HG02798 (cell line): ENCODE data around the gene ME3.
A peak's percentile ranks its signal among the peaks of the same experiment; 100 is the strongest.
"Not testable (repeated sequence)": the region's sequence is repeated elsewhere in the genome, so short reads cannot be mapped to it uniquely, and the experiment has no call there.

Experiments used
- ATAC-seq: cut with Tn5 transposase; IDR thresholded peaks from one replicate; pipeline ENCODE4 v1.9.1; 2021; ENCODE audit warnings: mild to moderate bottlenecking; ENCODE audit not compliant: unreplicated experiment, poor library complexity

Gene ME3

GRCh38 chr11:86524620-86525352 lies 147.6 kb downstream of the ME3 start:
- ATAC-seq, result no peak

- no peak for ATAC-seq
These were observed 148.4 kb downstream of the ME3 start for GRCh38 chr11:86523738-86524619.

DNA sequence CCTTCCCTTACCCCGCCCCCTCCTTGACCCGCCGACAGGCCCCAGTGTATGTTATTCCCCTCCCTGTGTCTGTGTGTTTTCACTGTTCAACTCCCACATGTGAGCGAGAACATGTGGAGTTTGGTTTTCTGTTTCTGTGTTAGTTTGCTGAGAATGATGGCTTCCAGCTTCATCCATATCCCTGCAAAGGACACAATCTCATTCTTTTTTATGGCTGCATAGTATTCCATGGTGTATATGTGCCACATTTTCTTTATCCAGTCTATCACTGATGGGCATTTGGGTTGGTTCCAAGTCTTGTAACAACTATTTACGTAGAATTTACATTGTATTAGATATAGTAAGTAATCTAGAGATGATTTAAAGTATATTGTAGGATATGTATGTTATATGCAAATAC lies 149.9 kb downstream of the ME3 start:
- not testable (repeated sequence) for ATAC-seq

GRCh38 chr11:86519064-86519911 lies 153.1 kb downstream of the ME3 start:
- ATAC-seq, result no peak

GRCh38 chr11:86518211-86518610 lies 154.2 kb downstream of the ME3 start:
- no peak for ATAC-seq

GRCh38 chr11:86517557-86517956 lies 154.9 kb downstream of the ME3 start:
- no peak for ATAC-seq

- no peak for ATAC-seq
These were observed 156.9 kb downstream of the ME3 start for GRCh38 chr11:86515297-86516094.

DNA sequence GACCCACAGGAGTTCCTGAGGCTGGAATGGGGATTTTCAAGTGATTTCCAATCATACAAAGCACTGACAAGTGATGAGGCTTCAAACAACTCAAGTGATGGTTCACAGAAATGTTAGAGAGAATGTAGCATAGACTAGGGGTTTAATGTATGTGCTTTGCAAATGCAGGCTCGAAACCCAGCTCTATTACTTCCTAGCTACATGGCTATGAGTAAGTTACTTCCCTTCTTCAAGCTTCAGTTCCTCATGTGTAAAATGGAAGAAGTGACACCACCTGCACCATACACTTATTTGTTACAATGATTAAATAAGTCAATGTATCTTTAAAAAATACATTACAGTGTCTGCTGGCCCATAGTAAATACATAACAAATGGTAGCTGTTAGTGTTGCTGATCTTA lies 158.0 kb downstream of the ME3 start:
- ATAC-seq, result no peak

DNA sequence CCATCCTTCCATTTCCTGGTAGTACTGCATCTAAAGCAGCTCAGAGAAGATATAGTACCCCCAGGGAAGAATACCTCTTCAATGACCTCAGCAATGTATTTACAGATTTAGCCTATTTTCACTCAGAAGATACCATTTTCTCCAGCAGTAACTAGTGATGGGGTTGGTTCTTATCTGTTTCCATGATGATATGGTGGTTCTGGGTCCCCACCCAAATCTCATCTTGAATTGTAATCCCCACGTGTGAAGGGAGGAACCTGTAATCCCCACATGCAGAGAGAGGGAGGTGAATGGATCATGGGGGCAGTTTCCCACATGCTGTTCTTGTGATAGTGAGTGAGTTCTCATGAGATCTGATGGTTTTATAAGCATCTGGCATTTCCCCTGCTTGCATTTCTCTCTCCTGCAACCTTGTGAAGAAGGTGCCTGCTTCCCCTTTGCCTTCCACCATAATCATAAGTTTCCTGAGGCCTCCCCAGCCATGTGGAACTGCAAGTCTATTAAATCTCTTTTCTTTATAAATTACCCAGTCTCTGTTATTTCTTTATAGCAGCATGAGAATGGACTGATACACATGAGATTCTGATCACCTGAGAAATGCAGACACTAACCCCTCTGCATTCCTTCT lies 158.6 kb downstream of the ME3 start:
- no peak for ATAC-seq

GRCh38 chr11:86513138-86513537 lies 159.3 kb downstream of the ME3 start:
- ATAC-seq, result no peak

DNA sequence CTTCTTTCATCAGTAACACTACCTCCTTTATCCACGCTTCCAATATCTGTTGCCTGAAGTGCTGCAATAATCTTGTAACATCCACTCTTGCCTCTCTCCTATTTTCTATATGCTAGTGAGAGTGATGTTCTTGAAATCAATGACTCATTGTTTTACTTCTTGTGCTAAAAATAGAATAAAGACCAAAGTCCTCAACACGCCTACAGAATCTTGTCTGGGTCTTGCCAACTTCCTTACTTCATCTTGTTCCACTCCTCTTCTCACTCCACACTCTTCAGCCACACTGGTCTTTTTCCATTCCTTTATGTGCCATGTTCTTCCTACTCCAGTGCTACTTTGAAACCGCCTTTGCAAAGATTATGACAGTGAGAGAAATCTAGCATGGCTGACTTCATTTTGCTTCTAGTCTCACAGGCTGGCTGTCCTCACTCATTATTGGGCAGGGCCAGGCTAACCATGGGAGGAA lies 161.3 kb downstream of the ME3 start:
- ATAC-seq, result peak; percentile 75

GRCh38 chr11:86510674-86511073 lies 161.7 kb downstream of the ME3 start:
- ATAC-seq, result no peak

DNA sequence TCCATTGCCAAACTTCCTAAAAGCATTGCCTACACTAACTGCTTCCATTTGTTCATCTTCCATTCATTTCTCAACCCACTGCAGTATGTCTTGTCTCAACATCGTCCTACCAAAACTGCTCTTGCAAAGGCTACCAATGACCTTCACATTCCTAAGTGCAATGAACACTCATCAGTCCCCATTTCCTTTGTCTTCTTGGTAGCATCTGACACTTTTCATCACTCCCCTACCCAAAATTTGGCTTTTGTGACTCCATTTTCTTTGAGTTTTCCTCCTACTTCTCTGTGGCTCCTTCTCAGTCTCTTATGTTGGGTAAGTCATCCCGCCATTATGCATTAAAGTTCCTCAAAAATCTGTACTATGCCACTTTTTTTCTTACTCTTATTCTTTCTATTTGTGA lies 162.3 kb downstream of the ME3 start:
- no peak for ATAC-seq

DNA sequence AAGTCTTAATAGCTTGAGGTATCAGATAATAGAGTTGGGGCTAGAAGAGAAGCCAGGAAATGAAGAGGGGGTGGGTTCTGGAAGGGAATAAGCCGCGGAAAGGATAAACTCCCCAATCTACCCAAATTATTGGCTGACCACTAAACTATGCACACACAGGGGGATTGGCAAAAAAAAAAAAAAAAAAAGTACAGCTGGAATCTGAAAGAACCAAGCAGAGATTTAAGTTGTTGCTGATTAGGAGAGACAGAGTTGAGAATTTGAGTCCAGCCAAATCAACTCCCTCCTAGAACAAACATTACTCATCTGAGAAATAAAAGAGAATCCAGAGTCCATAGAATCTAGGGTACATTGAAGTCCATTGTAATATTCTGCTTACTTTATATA lies 162.8 kb downstream of the ME3 start:
- no peak for ATAC-seq

DNA sequence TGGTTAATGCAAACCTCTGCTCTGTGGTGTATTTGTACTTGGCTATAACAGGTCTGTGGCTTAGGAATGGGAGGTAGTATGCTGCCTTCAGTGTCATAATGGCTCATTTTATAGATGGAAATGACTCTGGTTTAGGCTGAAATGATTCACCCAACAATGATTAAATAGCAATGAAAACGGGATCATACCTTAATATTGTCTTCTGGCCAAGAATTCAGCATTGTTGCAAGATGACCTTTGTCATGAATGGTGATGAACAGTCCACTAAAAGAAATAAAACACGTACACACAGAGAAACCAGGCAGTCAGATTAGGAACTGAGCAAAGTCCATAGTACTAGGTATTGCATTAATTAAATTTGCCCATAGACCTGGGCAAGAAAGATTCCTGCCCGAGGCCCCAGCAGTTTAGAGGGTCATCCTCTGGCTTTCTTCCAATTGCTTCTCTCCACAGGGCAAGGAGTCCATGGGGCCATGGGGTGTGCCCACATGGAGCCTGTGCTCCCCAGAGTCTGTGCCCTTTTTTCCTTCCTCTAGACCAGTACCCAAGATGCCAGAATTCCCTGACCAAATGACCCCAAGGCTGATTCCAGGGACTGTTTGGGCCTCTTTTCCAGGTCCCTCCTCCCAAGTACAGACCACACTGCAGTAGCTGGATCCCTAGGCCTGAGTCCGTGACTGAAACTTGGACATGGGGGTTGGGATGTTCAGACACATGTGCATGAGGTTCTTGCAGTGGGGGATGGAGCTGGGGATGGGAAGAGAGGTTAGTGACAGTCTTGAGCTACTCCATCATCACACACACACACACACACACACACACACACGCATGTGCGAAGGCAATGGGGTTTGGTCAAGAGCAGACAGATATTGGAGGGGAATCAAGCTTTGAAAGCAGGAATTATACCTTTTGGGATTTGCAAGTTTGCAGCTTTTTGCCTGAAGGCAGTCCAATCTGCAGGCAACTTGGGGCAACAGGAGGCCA lies 163.5 kb downstream of the ME3 start:
- no peak for ATAC-seq

GRCh38 chr11:86507249-86507845 lies 165.1 kb downstream of the ME3 start:
- no peak for ATAC-seq

DNA sequence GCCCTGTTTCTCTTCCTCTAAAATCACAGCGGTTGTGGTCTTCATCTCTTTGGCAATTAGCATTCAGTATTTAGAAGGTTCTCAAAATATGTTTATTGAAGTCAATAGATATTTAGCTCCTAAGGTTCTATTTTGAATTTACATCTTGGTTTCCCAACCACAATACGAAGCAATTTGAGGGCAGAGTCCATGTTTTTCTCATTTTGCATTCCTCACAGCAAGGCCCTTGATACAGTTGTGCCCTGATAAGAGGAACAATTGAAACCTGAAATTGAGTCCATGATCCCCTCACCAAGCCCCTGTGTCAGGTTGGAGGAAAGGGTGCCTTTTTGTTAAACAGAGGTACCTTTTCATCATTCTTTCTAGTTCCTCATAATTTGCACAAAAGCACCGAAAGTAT lies 166.2 kb downstream of the ME3 start:
- no peak for ATAC-seq

- no peak for ATAC-seq
These were observed 169.3 kb downstream of the ME3 start for GRCh38 chr11:86503131-86503530.
